Body of pancreas (tissue), 4 donors: ENCODE data around the gene CBX6. TPM values are rescaled to one million over a fixed set of nuclear protein-coding genes. Genes with fewer than 3 reads are reported as not detected.

Experiments used
- ATAC-seq: fragments of 150-250 bp; one replicate; pipeline ENCODE4 v1.9.1; 2016
- DNase-seq, 4 donors: peaks; one replicate each; pipeline ENCODE4 v3.0.0-alpha.2; 2019
- H3K27ac ChIP-seq, 4 donors: fragments of 200-600 bp; sonication (generic); 1 replicate in 3 of 4; 2 replicates in 1 of 4; pipeline versions ENCODE4 v1.5.1 to v1.6.1; 2016 to 2019; ENCODE audit warnings: mild to moderate bottlenecking in 1 of 4, mixed read lengths in 1 of 4, moderate library complexity in 1 of 4
- H3K27me3 ChIP-seq, 2 donors: fragments of 200-600 bp; sonication (generic); one replicate each; pipeline ENCODE4 v1.6.0; 2016; ENCODE audit warnings: mild to moderate bottlenecking in 1 of 2
- H3K36me3 ChIP-seq, 2 donors: fragments of 200-600 bp; sonication (generic); replicated peaks in 1 of 2; 2 replicates each; pipeline ENCODE4 v1.5.1; 2016; ENCODE audit warnings: low read depth in 2 of 2; ENCODE audit not compliant: insufficient read depth in 1 of 2
- H3K4me1 ChIP-seq: fragments of 200-600 bp; sonication (generic); one replicate; pipeline ENCODE4 v1.6.0; 2016
- H3K4me3 ChIP-seq, 2 donors: fragments of 200-600 bp; sonication (generic); 1 replicate in 1 of 2; 2 replicates in 1 of 2; pipeline ENCODE4 v1.5.1; 2016 to 2019
- H3K9me3 ChIP-seq, 3 donors: fragments of 200-600 bp; sonication (generic); 1 replicate in 2 of 3; 2 replicates in 1 of 3; pipeline ENCODE4 v1.5.1; 2016
- CTCF ChIP-seq, 7 experiments: fragments of 450-650 bp in 4 of 7; fragments of 200-600 bp in 3 of 7; sonication (generic) in 3 of 7; IDR thresholded peaks; one replicate each; pipeline ENCODE4 v1.5.1; 2016 to 2019; ENCODE audit warnings: antibody characterized with exemption in 7 of 7
- POLR2A ChIP-seq, 3 donors: fragments of 450-650 bp; IDR thresholded peaks; one replicate each; pipeline ENCODE4 v1.6.1; 2016; ENCODE audit warnings: antibody characterized with exemption in 3 of 3, mild to moderate bottlenecking in 2 of 3
- WGBS, 2 donors: methylation state at CpG; one replicate each; pipeline ENCODE4 v1.1.5; 2017; 5-methylcytosine and 5-hydroxymethylcytosine counted together
- intact Hi-C: fragments of 100-400 bp; cut with DNase I; formaldehyde crosslinking; loops from one replicate; pipeline ENCODE4 v1.15.1; 2023
- total RNA-seq, 2 donors: library from RNA; depleted of rRNA; stranded (reverse); fragments of >200 nt; gene quantifications; one replicate each; pipeline ENCODE4 v1.1.0, GENCODE V29; 2016

Gene CBX6
- total RNA-seq, 2 donors from 2014 or later: 32.7 to 45.2 TPM

GRCh38 chr22:38878001-38878400 lies 6.0 kb upstream of the CBX6 start:
- Histone ChIP-seq H3K27ac (no peak overlapping the region), H3K27me3 (no peaks in the 10 kb centered on the region), H3K4me1 (peaks cover 29% of the 10 kb centered on the region), H3K9me3 (no peaks in the 10 kb centered on the region), H3K36me3 (no peaks in the 10 kb centered on the region), H3K4me3 (no peak overlapping the region)
- TF ChIP-seq CTCF (IDR thresholded peaks at IDR 0.05) (no peak), POLR2A (IDR thresholded peaks at IDR 0.05) (no peak)
- ATAC-seq (no peak), DNase-seq (no peak)
- intact Hi-C loops: loop anchor here (5.0 kb wide), 1 partner anchor 39 kb away; no protein-coding TSS in a partner anchor
- 86 to 94% methylated on average over 4 of the region's 4 CpGs for WGBS, 2 donors

GRCh38 chr22:38874529-38875222 lies 2.7 kb upstream of the CBX6 start:
- Histone ChIP-seq H3K9me3 (no peaks in the 10 kb centered on the region), H3K27ac (no peak overlapping the region), H3K4me1 (peaks cover 24% of the 10 kb centered on the region), H3K4me3 (no peak overlapping the region), H3K27me3 (no peaks in the 10 kb centered on the region), H3K36me3 (no peaks in the 10 kb centered on the region)
- ATAC-seq: no peak
- 93% methylated on average over 13 of the region's 13 CpGs for WGBS, 2 donors
- DNase-seq: no peak
- intact Hi-C loops: loop anchor here (5.0 kb wide), 1 partner anchor 43 kb away; no protein-coding TSS in a partner anchor
- TF ChIP-seq CTCF (IDR thresholded peaks at IDR 0.05): no peak
- no peak for TF ChIP-seq POLR2A (IDR thresholded peaks at IDR 0.05)

GRCh38 chr22:38873469-38874411 lies 1.7 kb upstream of the CBX6 start:
- Histone ChIP-seq H3K36me3 (no peaks in the 10 kb centered on the region), H3K9me3 (no peaks in the 10 kb centered on the region), H3K27me3 (no peaks in the 10 kb centered on the region), H3K4me1 (peaks cover 32% of the 10 kb centered on the region), H3K27ac (peak overlapping the region; percentile 76 to 94 (median 91)), H3K4me3 (no peak overlapping the region)
- TF ChIP-seq CTCF (IDR thresholded peaks at IDR 0.05) (no peak), POLR2A (IDR thresholded peaks at IDR 0.05) (peak in 1 of 3 donors; percentile 7)
- no peak for DNase-seq
- intact Hi-C loops: no loop called here
- no peak for ATAC-seq
- WGBS, 2 donors: 67 to 69% methylated on average over 9 of the region's 9 CpGs

- Histone ChIP-seq H3K9me3 (no peaks in the 10 kb centered on the region), H3K27me3 (no peaks in the 10 kb centered on the region), H3K4me3 (peak overlapping the region; percentile 36 to 85), H3K4me1 (peaks cover 37% of the 10 kb centered on the region), H3K36me3 (no peaks in the 10 kb centered on the region), H3K27ac (peak overlapping the region; percentile 76 to 94 (median 91))
- peak; percentile 44 for ATAC-seq
- intact Hi-C loops: no loop called here
- TF ChIP-seq POLR2A (IDR thresholded peaks at IDR 0.05) (peak in 2 of 3 donors; percentile 60 to 70), CTCF (IDR thresholded peaks at IDR 0.05) (no peak)
- whole genome bisulfite sequencing, 2 donors: 0 to 1% methylated on average over 31 to 37 of the region's 37 CpGs
- peak; percentile 62 to 66 (median 64) for DNase-seq
Observed at GRCh38 chr22:38872831-38873248, 824 bp upstream of the CBX6 start.
